Colonic mucosa (tissue), 4 donors: ENCODE measurements around the gene PRTN3. TPM values are rescaled to one million over a fixed set of nuclear protein-coding genes. Genes with fewer than 3 reads are reported as not detected.

Experiments
- DNase-seq: peaks from one replicate; pipeline ENCODE4 v3.0.0-alpha.2; 2020
- H3K27ac ChIP-seq: fragments of 200-600 bp; one replicate; pipeline ENCODE4 v1.8.0; 2021
- H3K27me3 ChIP-seq: fragments of 200-600 bp; one replicate; pipeline ENCODE4 v1.8.0; 2021
- H3K36me3 ChIP-seq: fragments of 200-600 bp; one replicate; pipeline ENCODE4 v1.8.0; 2021
- H3K4me1 ChIP-seq: fragments of 200-600 bp; one replicate; pipeline ENCODE4 v1.8.0; 2021; ENCODE audit warnings: mild to moderate bottlenecking
- H3K4me3 ChIP-seq: fragments of 200-600 bp; one replicate; pipeline ENCODE4 v1.8.0; 2021
- H3K9ac ChIP-seq, 2 donors: one replicate each; pipeline ENCODE4 v1.7.0; 2013; ENCODE audit warnings: control low read depth in 2 of 2, low read depth in 2 of 2, low read length in 2 of 2
- H3K9me3 ChIP-seq: fragments of 200-600 bp; one replicate; pipeline ENCODE4 v1.8.0; 2021
- CTCF ChIP-seq: fragments of 200-600 bp; IDR thresholded peaks from one replicate; pipeline ENCODE4 v1.8.0; 2022; ENCODE audit warnings: antibody characterized with exemption, mild to moderate bottlenecking
- intact Hi-C: fragments of 100-400 bp; cut with DNase I; formaldehyde crosslinking; loops from one replicate; pipeline ENCODE4 v1.14.1; 2022
- total RNA-seq, 2 donors: library from RNA; stranded (reverse); fragmentation: NEBNext Ultra II Directional in 1 of 2; extraction: Animal tissue kit (Norgen Biotek cat#: 25700) in 1 of 2; gene quantifications; one replicate each; pipeline ENCODE4 v1.2.1, GENCODE V29; 2021
- donor health status: healthy.
- donor health status: DM: no; HTN: no; CAD: no.
- donor health status: DM: no; HTN: no; CAD: no.

Gene PRTN3
- total RNA-seq, 2 donors from 2014 or later, result not detected

DNA sequence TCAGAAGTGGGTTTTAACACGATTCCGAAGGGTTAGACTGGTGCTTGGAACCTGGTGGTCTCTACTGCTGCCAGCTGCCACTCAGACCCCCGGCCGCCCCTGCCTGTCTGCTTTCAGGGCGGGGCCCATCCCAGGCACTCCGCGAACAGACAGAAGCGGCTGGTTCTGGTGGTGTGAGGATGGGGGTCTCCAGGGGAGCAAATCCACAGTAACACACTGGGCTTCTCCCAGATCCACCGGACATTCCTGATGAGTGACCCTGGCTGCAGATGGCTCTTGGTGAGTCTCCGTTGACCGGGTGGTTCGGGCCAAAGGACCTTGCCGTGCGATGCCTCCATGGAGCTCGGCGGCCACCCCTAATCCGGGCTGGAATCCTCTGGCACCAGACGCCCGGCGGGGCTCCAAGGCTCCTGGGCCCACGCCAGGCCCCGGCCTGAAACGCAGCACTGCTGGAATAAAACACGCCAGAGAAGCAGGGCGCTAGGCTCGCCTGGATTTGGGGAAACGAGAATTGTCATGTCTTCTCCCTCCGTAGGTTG lies 45.7 kb upstream of the PRTN3 start:
- intact Hi-C loops, result no loop called here
- Histone ChIP-seq H3K9ac (peak overlapping the region in 1 of 2 donors; percentile 12), H3K4me3 (no peak overlapping the region), H3K4me1 (peaks cover 12% of the 10 kb centered on the region), H3K36me3 (no peaks in the 10 kb centered on the region), H3K27me3 (no peaks in the 10 kb centered on the region), H3K9me3 (no peaks in the 10 kb centered on the region), H3K27ac (no peak overlapping the region)
- TF ChIP-seq CTCF, result no peak
- DNase-seq, result peak; percentile 38

GRCh38 chr19:795691-796581 lies 44.9 kb upstream of the PRTN3 start:
- intact Hi-C loops, result no loop called here
- no peaks in the 10 kb centered on the region for H3K36me3 ChIP-seq
- H3K27ac ChIP-seq, result no peak overlapping the region
- peak overlapping the region; percentile 51 to 63 for H3K9ac ChIP-seq
- H3K27me3 ChIP-seq, result no peaks in the 10 kb centered on the region
- H3K4me1 ChIP-seq, result peaks cover 20% of the 10 kb centered on the region
- no peak for TF ChIP-seq CTCF
- H3K4me3 ChIP-seq, result peak overlapping the region; percentile 65
- DNase-seq, result peak; percentile 26
- no peaks in the 10 kb centered on the region for H3K9me3 ChIP-seq

DNA sequence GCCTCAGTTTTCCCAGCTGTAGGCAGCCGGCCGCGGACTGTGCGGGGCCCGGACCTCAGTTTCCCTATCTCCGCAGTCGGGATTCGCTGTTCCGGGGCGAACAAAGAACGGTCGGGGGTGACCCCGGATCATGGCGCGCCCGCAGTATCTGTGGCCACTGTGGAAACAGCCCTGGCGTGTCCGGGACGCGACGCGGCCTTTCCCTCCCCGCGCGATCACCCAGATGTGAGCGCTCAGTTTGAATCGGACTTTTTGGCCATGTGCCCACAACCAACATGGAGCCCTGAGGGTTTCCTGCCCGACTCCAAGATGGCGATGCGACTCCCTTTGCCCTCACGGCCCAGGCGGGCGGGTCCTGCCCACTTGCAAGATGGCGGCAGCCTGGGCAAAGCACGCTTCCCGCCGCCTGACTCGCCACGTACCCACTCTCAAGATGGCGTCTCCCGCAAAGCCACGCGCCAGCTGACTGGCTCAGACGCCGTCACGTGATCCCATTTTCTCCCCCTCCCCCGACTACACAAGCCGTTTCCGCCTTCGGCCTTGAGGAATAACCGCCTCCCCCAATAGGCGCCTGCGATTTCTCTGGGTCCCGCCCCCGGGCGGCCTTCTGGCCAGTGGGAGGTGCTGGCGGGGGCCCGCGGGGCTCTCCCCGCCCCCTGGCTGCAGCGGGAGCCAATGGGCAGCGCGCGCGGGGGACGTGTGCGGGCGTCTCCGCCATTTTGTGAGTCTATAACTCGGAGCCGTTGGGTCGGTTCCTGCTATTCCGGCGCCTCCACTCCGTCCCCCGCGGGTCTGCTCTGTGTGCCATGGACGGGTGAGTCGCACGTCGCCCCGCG lies 43.9 kb upstream of the PRTN3 start, which contains the start of gene PTBP1:
Gene PTBP1, plus strand, starts transcription at position 761 of the 836 bp plus-strand sequence. Its CDS starts 46 bp downstream, at position 807.
- no peak for TF ChIP-seq CTCF
- peaks cover 28% of the 10 kb centered on the region for H3K4me1 ChIP-seq
- H3K36me3 ChIP-seq, result peaks cover 3% of the 10 kb centered on the region
- peak; percentile 100 for DNase-seq
- peak within 1 kb of the TSS; percentile 79 for H3K4me3 ChIP-seq
- no peaks in the 10 kb centered on the region for H3K27me3 ChIP-seq
- no peaks in the 10 kb centered on the region for H3K9me3 ChIP-seq
- H3K9ac ChIP-seq, result peak within 1 kb of the TSS; percentile 92 to 97
- H3K27ac ChIP-seq, result peak within 1 kb of the TSS; percentile 96
- intact Hi-C loops, result no loop called here

DNA sequence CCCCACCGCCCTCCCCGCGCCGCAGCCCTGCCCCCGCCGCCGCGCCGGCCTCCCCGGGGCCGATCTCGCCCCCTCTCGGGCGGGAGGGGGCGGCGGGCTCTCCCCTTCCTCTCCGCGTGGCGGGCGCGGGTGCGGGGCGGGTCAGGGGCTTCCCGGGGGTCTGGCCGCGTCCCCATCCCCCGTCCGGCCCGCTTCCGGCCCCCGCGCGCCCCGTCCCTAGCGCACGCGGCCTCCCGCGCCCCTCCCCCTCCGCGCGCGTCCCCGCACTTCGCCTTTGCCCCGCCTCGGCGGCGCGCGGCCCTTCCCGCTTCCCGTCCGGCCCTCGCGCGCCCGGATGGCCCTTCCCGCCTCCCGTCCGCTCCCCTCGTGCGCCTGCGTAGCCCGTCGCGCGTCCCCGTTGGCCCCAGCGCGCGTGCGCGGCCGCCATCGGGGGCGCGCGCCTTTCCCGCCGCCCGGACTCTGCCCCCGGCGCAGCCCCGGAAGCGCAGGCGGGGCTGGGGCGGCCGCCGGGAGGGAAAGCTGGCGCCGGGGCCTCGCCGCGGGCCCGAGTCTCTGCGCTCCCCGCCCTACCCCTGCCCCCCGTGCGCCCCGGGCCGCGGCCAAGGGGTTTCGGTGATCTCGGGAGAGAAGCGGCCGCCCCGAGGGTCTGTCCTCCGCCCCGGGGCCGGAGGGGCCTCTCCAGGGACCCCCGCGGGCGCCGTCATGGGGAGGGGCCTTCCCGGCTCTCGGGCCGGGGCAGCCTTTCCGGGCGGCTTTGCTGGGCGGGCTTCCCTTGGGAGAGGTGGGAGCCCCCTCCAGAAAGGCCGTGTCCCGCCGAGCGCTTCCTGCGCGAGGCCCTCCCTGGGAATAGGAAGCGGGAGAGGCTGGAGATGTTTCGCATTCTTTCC lies 43.0 kb upstream of the PRTN3 start:
- no peak for TF ChIP-seq CTCF
- peak overlapping the region; percentile 96 for H3K27ac ChIP-seq
- H3K9ac ChIP-seq, result peak overlapping the region; percentile 92 to 97
- H3K4me3 ChIP-seq, result peak overlapping the region; percentile 79
- no peaks in the 10 kb centered on the region for H3K27me3 ChIP-seq
- DNase-seq, result peak; percentile 91
- peaks cover 3% of the 10 kb centered on the region for H3K36me3 ChIP-seq
- H3K9me3 ChIP-seq, result no peaks in the 10 kb centered on the region
- peaks cover 28% of the 10 kb centered on the region for H3K4me1 ChIP-seq
- intact Hi-C loops, result no loop called here
